GM10266 (cell line): ENCODE data around the gene OSBPL7.

Experiments used
- DNase-seq: peaks from one replicate; pipeline ENCODE4 v3.0.0; 2012; ENCODE audit errors: extremely low spot score
- TF ChIP-seq, protein P1 (sequence below): IDR thresholded peaks from 2 replicates; pipeline ENCODE4 v1.5.1; 2012; ENCODE audit warnings: mild to moderate bottlenecking, low read depth; ENCODE audit not compliant: control insufficient read depth, insufficient read depth; ENCODE audit errors: missing control alignments

OSBPL7 gene

DNA sequence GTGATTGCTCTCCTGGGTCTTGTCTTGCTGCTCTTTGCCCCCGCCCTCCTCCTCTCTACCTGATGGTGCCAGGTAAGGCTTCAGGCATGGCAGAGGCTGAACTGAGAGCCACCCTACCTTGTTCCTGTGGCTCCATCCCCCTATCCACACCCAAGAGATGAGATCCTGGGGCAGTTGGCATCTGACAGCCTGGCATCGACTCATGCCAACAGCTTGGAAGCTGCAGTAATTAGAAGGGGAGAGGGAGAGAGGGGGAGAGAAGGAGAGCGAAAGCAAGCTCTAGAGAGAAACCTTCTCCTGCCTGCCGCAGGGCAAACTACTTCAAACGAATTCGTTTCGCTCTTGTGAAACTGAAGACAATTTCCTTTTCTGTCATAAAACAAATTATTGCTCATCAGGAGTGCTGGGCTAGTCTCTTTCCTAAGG is 43.2 kb upstream of the OSBPL7 start:
- no peak for DNase-seq

DNA sequence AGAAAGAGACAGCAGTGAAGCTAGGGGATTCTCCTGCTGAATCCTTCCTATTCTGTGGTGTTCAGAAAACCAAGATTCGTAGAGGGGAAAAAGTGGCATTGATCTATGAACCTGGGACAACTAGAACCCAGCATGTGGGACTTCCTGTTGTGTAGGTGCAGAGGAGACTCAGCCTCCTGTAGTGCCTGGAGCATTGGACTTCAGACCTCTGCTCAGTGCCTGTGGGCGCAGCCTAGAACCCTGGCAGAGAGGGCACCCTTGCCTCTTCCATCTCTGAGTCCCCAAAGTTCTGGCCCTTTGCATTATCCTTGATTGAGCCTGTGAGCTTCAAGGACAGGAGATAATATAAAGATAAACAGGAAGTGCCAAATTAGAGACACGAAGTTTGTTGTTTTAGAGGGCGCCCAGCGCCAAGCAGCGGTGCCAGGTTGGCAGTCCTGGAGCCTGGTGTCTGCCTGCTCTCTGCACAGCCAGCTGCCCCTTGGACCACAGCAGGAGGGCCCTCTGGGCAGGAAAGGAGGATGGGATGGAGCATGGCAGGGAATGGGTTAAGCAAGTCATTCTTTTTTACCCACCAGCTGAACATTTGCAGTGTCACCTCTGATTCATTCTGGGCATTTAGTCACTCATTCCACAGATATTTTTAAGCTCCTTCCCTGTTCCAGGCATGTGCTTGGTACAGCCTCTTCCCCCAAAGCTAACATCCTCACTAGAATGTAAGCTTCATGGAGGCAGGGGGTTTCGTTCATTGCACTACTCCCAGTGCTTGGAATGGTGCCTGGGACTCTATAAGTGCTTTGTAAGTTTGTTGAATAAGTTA is 41.2 kb upstream of the OSBPL7 start:
- TF ChIP-seq, protein P1, sequence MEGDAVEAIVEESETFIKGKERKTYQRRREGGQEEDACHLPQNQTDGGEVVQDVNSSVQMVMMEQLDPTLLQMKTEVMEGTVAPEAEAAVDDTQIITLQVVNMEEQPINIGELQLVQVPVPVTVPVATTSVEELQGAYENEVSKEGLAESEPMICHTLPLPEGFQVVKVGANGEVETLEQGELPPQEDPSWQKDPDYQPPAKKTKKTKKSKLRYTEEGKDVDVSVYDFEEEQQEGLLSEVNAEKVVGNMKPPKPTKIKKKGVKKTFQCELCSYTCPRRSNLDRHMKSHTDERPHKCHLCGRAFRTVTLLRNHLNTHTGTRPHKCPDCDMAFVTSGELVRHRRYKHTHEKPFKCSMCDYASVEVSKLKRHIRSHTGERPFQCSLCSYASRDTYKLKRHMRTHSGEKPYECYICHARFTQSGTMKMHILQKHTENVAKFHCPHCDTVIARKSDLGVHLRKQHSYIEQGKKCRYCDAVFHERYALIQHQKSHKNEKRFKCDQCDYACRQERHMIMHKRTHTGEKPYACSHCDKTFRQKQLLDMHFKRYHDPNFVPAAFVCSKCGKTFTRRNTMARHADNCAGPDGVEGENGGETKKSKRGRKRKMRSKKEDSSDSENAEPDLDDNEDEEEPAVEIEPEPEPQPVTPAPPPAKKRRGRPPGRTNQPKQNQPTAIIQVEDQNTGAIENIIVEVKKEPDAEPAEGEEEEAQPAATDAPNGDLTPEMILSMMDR, result no peak
- DNase-seq, result no peak

More for the DNA sequence above, 43.2 kb upstream of the OSBPL7 start:
- TF ChIP-seq, protein P1, result no peak

DNA sequence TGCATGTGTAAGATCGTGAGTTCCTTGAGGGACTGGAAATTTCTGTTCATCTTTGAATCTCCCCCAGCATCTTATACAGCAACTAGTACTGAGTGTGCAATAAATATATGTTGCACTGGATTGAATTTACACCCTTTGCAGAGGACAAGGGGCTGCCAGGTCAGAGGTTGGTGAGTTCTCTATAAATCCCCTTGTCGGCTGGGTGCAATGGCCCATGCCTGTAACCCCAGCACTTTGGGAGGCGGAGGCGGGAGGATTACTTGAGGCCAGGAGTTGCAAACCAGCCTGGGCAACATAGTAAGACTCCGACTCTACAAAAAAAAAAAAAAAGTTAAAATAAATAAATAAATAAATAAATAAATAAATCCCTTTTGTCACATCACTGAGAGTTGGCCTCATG is 38.8 kb upstream of the OSBPL7 start:
- TF ChIP-seq, protein P1, result no peak

DNA sequence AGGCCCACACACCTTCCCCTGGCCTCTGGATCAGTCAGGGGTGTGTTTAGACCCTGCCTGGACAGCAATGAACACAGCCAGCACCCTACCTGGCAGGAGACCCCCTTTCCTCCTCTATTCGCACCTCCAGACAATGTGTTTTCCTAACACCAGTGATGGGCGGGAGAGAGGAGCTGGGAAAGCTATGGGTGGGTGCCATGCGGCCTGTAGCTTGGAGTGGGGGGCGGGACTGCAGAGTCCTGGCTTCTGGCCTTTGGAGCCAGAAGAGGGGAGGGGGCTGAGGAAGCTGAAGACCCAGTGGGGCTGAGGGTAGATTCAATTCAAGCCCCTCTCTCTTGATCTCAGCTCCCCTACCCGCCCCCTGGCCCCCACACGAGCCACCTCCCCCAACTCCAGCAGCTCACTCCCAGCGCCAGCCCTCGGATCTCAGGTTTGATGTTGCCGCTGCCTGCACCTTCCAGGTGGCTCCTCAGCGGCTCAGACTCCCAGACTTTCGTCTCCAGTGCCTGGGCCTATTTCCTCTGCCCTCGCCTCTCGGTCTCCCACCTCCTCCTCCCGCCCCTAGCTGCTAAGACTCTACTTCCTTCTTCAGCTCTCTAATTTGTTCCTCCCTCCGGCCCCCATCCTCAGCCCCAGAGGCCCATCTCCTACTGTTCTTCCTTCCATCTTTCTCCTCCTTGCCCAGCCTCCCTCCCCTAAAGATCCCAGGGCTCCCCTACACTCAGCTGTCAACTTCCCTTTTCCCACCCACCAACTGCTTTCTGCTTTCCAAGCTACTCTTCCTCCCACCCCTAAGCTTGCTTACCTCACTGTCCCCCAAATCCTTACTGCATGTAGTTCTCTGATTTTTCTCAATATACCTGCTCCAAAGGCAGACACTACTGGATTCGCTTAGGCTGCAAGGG is 36.2 kb upstream of the OSBPL7 start:
- no peak for DNase-seq
- TF ChIP-seq, protein P1, result no peak

More for the DNA sequence above, 38.8 kb upstream of the OSBPL7 start:
- DNase-seq, result no peak

DNA sequence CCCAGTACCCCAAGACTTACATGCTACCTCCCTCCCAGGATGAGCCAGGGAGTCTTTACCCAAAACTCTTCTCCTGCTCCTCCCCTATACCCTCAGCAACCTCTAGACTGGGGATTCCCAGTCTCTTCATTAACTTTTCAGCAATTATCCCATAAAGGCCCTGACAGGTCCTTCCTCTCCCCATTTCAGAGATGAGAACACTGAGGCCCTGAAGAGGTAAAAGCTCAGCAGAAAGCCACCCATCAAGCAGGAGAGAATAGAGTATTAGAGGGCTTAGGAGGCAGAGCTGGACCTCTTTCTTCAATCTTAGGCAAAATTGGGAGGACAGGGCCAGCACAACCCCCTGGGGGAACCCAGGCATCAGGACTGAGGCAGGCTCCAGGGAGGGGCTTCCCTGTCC is 35.2 kb upstream of the OSBPL7 start:
- no peak for DNase-seq
- TF ChIP-seq, protein P1, result no peak

DNA sequence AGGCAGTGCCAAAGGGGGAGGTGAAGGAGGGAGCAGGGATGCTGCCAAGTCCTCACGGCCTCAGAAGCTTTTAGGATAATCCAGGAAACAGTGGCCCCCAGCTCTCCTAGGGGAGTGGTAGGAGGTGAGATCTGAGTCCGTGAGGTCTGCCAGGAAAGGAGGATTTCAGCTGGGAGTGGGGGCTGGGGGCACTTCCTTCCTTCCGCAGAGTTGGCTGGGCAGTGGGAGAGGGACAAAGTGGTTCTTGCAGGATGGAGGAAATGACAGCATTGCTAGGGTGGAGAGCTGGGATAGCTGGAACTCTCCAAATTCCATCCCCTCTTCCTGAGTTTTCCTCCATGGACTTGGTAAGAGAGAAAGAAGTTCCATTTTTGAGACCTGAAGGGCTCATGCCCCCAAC is 34.1 kb upstream of the OSBPL7 start:
- TF ChIP-seq, protein P1, result no peak
- no peak for DNase-seq

GRCh38 chr17:47853616-47854015 is 32.0 kb upstream of the OSBPL7 start:
- TF ChIP-seq, protein P1, result no peak
- no peak for DNase-seq
